ENCODE data around the gene SMARCC1.
"Not testable (repeated sequence)": the region's sequence is repeated elsewhere in the genome, so short reads cannot be mapped to it uniquely, and the experiment has no call there.

The SMARCC1 gene

DNA sequence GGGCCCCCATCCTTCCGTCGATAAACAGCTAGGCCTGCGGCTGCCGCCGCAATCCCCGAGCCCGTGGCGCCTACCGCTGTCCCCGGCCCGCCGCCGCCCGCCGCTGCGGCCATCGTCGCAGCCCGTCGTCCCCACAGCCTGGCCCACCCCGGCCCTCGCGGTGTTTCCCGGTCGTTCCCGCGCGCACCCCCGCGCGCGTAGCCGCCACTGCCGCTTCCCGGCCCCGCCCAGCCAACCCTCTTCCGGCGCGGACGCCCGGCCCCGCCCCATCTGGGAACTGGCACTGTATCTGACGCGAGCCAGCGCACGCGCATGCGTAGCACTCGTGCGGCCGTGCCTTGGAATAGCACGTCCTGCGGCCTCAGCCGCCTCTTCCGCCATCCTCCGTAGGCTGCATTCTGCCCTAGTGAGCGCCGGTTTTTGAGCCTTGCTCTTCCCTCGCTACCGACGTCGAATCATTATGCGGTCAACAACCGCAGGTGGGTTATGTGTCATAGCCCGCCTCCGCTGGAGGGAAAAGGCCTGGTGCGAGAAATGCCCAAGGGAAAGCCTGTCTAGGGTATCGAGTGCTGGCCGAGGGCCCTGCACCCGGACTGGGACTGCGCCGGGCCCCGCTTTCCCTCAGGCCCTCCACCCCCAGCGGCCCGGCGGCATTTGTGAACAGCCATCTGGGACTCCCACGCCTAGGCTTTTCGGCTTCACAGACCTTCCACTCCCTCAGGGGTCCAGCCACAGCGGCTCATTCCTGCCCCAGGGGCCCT lies at the start of gene SMARCC1:
Gene SMARCC1, minus strand, starts transcription at position 209 of the 761 bp plus-strand sequence. Its CDS starts 96 bp downstream, at position 113.
- peak; percentile 97 for DNase-seq

DNA sequence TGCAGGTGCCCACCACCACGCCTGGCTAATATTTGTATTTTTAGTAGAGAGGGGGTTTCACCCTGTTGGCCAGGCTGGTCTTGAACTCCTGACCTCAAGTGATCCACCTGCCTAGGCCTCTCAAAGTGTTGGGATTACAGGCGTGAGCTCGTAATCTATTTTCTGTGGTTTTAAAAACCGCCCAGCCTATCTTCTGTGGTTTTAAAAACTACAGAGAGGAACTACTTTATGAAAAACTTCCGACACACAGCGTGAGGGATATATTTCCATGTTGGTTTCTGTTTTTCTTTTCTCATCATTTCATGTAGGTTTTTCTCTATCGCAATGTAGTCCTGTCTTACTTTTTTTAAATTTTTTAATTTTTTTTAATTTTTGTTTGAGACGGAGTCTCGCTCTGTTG lies 47.8 kb upstream of the SMARCC1 start:
- DNase-seq = not testable (repeated sequence)

DNA sequence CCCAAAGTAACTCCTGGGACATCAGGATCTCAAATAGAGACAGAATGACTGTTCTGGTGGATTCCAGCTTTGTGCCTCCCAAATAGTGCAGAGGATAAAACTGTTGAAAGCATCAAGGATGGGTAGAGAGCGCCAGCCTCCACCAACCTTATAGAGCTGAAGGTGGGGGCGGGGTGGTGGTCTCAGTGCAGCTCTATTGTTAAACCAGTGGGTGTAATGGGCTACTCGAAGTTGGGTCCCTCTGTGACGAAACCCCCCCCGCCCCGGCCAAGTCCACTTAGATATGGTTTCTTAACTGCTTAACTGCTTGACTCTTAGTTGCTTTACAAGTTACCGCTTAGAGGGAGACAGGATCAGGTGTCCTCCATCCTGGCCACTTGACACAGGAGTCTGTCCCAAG lies 43.9 kb upstream of the SMARCC1 start:
- DNase-seq = no peak

DNA sequence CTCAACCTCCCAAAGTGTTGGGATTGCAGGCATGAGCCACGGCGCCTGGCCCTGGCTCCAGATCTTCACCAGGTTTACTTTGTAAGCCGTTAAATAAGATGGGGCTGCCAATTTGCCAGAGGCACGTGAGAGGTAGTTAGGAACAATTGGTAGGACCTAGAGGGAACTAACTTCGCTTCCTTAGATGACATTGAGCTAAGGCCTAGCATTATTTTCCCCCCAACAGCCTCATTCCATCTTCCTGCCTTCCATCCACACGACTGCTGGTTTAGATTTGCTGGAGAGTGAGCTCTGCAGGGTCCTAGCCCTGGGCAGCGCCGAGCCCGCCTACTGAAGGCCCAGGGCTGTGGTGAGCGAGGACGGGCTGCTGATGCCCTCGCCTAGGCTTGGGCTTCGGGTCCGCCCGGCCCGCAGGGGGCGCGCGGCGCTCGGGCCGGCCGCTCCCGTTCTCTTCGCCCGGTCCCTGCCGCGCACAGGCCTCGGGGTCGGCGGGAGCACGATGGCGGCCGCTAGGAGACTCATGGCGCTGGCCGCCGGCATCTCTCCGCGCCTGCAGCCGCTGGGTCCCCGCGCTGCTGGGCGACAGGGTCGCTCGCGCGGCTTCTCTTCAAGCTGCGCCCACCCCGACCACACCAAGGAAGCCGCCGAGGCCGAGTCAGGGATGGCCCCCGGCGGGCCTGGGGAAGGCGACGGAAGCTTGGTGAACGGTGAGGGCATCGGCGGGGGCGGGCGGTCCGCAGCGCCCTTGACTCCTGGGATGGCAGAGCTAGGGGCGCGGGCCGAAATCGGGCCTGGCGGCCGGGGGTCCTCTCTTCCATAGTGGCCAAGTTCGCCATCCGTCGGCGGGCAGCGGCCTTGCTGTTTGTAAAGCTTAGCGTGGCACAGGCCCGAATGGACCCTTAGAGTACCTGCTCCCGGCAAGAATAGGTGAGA lies 43.1 kb upstream of the SMARCC1 start:
- peak; percentile 85 for DNase-seq

DNA sequence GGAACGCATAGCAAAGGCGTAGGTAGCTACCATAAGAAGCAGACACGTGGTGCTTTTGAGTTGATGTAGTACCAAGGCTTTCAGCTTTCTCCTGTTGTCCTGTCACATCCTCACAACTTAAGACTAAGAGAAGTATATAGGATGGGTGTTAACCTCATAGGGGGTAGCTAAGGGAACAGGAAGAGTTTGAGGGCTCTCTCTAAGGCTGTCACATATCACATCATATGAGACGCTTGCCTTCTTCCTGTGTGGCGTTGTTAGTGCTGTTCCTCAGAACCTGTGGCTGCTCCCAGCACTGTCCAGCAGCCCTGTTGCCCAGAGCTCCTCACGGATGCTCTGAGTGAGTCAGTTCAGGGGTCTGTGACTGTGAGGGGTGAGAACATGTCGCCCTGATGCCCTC lies 35.9 kb upstream of the SMARCC1 start:
- DNase-seq = no peak

DNA sequence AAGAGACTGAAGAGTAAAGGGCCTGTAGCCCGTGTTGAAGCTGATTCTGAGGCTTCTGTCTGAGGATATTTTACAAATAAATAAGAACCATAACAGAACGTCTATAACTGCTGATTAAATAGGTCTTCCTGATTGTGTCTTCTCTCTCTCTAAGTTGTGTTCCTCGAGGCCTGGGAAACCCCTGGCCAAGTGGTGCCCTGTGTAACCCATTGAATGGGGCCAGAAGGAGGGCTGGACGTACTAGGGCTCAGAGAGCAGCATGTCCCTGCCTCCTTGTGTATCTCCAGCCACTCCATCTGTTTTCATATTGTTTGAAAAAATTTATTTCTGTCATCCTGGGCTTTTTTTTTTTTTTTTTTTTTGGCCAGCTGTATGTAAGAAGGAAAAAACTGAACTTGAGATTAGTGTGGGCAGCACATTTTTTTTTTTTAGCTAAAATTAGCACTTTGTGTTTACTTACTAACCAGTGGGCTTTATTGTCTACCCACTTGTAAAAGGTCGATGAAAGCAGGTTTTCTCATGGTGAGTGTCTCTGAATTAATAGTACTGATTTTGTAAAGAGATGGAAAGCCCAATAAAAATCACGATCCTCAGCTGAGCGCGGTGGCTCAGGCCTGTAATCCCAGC lies 32.0 kb upstream of the SMARCC1 start:
- no peak for DNase-seq

DNA sequence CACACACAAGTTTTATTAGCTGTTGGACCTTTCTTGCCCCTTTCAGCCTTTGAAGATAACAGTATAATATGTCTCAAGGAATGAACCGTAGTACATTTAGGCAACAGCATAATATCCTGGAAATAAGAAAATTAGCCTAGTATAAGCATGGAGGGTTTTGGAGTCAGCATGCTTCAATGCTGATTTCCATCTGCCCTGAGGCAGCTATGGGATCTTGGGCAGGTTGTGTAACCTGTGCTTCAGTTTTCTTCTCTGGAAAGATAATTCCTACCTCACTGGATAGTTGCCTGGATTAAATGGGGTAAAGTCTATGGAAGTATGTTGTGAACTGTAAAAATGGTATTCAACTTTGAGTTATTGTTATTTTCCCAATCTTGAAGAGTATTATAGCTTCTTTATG lies 22.9 kb upstream of the SMARCC1 start:
- DNase-seq = no peak

DNA sequence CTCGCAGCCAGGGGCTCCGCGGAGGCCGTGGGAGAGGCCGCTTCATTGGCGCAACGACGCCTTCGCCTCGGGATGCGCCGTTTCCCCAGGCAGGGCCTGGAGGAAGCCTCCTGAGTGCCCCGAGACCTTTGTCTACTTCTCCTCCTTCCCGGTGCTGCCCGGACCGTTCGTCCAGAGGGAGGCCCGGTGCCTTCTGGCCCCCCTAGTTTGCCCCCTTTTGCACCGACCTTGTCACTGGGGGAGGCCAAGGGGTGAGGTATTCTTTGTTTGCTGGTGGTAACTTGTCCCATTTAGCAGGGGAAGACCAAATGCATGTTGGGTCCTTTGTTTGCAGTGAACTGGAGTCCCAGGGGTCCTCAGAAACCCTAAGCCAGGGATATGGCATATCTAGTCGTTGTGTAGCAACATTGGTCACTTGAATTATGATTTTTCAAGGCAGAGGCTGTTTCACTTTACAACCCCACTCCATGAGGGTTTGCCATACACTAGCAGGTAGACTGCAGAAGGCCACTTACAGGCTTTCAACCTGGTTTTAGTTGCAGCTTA lies 21.9 kb upstream of the SMARCC1 start:
- no peak for DNase-seq

DNA sequence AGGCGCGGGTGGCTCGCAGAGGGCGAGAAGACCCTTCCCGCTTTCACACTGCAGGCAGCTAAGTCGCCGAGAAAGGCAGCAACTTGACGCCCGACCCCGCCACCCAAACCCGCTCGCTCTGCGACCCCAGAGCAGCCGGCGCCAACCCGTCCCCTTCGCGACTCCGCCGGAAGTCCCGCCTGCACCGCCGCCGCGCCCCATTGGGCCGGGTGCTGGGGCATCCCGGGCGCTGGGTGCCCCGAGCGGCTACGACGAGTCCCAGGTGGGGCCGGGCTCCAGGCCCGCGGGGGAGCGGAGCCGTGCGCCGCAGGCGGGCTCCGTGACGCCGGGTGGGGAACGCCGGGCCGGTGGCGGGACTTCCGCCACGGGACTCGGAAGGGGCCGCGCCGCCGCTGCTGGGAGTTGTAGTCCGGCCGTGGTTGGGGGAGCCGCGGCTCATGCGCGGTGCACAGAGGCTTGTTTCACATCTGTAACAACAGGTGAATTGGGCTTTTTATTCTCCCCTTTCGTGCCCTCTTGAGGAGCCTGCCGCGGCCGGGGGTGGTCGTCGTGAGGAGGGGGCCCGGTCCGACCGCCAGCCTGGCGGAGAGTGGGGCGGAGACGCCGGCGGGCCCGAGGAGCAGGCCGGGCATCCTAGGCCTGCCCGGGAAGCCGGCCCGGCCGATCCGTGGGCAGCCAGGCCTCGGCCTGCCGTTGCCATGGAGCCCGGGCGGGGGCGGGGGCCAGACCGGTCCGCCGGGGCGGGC lies 21.2 kb upstream of the SMARCC1 start, which contains the start of gene DHX30:
Gene DHX30, plus strand, starts transcription at position 405 of the 746 bp plus-strand sequence. CDS start 7,546 bp downstream, outside the sequence.
- peak; percentile 80 for DNase-seq

DNA sequence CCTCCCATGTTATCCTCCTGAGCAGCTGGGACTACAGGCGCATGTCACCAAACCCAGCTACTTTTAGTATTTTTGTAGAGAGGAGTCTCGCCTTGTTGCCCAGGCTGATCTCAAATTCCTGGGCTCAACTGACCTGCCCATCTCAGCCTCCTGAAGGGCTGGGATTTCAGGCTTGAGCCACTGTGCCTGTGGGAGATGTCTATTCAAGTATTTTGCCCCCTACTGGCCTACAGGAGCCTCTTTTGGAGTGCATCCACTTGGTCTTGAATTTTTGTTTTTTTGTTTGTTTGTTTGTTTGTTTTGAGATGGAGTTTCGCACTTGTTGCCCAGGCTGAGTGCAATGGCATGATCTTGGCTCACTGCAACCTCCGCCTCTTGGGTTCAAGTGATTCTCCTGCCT lies 18.0 kb upstream of the SMARCC1 start:
- no peak for DNase-seq

DNA sequence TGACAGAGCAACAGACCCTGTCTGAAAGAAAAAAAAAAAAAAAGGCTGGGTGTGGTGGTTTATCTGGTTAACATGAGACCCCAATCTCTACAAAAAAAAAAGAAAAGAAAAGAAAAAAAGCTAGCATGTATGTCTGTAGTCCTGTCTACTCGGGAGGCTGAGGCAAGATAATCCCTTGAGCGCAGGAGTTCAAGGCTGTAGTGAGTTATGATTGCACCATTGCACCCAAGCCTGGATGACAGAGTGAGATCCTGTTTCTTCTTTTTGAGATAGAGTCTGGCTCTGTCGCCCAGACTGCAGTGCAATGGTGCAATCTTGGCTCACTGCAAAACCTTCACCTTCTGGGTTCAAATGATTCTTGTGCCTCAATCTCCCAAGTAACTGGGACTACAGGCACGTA lies 12.9 kb upstream of the SMARCC1 start:
- no peak for DNase-seq

DNA sequence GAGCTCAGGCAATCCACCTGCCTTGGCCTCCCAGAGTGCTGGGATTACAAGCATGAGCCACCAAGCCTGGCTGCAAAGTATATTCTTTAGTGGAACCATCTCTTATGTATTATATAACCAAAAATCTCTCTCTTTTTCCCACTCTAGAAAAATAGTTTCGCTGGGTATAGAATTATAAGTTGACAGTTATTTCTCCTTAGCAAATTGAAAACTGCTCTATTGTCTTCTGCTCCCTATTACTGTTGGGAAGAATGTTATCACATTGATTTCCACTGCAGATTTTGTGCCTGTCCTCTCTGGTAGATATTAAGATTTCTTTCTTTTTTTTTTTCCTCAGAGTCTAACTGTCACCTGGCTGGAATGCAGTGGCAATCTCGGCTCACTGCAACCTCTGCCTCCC lies 11.0 kb upstream of the SMARCC1 start:
- DNase-seq = no peak

DNA sequence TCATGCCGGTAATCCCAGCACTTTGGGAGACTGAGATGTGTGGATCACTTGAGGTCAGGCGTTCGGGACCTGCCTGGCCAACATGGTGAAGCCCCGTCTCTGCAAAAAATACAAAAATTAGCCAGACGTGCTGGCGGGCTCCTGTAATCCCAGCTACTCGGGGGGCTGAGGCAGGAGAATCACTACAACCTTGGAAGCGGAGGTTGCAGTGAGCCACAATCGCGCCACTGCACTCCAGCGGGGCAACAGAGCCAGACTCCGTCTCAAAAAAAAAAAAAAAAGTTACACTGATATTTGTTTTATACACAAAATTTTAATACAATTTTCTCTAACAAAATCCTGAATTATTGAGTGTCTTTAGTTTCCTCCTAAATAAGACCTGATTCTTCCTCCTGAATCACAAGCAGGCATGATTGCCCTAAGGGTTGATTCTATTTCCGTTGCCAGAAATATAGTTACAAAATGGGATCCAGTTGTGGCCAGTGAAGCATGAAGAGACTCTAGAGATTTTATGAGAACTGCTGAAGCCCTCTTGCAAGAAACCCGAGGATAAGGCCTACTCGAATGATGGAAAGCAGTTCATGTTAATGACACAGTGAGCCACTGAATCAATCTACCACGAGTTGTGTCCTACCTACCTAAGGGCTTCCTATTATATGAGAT lies 9.6 kb upstream of the SMARCC1 start:
- DNase-seq = no peak

DNA sequence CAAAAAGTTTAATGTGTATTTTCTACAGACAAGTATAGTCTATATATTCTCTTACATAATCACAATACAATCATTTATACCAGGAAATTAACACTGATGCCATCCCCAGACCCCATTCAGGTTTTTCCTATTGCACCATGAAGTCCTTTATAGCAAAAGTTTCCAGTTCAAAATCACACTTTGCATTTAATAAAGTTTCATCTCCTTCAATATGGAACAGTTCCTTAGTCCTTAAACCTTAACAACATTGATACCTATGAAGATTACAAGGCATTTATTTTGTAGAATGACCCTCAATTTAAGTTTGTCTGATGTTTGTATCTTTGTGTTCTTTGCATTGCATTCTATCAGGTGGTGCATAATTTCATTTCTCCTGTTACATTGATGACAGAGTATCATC lies 2.0 kb upstream of the SMARCC1 start:
- DNase-seq = no peak

DNA sequence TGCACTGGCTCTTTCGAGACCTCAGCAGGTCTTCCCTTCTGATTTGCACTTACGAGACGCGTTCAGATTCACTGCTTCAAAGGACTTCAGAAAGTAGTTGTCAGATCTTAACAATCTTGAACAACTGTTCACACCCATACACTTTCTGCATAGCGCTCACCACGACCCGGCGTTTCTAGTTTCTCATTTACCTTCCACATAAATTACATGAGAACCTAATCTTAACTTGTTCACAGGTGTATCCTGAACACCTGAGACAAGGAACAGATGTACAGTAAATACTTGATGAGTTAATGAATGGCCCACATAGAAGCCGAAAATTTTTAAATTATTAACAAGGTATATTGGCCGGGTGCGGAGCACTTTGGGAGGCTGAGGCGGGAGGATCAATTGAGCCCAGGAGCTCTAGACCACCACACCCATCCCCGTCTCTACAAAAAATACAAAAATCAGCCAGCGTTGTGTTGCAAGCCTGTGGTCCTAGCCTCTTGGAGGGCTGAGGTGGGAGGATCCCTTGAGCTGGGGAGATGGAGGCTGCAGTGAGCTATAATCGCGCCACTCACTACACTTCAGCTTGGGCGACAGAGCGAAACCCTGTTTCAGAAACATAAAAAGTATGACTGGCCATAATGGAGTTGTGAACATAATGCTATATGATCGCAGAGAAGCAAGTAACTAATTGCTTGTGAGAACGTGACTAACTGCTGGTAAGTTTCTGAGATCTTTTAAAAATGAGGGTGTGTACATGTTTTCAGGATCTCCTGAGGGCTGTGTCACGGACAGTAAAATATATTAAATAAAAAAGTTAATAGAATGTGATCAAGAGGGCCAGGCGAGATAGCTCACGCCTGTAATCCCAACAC lies 984 bp upstream of the SMARCC1 start:
- no peak for DNase-seq

DNA sequence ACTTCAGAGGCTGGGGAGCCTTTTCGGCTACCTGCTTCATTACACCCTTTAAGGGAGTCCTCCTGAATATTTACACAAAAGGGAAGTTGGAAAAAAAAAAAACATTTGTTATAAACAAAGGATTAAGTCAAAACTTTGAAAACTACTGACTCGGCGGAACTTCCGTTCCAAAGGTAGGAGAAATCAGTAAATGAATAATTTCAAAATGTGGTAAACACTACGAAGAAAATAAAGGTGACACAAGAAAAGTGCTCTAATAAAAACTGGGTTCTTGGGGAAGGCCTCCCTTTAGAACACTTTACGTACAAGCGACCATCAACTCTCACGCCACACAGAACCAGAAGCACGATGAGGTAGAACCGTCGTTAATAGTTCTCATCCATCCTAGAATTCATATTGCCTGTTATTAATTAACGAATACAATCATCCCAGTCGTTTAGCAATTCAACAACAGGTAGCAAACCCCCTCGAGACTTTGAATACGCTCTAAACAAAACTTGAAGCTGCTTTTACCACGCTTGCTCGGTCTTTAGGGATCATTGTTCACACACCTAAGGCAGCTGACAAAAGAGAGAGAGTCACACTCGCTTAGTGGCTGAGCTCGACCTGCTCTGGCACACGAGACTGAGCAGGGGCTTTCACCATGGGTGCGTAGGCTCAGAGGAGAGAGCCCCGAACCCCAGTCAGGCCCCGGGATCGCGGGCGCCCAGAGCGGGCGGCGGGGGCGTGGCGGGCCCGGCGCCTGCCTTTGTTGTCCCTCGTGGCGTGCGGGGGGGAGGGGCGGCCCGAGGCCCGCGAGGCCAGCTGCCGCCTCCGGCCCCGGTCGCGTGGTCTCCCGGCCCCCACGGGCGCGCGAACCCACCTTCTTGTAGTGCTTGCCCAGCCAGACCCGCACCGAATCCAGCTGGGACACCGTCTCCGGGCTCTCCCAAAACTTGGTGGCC lies 680 bp downstream of the SMARCC1 start:
- peak; percentile 43 for DNase-seq

DNA sequence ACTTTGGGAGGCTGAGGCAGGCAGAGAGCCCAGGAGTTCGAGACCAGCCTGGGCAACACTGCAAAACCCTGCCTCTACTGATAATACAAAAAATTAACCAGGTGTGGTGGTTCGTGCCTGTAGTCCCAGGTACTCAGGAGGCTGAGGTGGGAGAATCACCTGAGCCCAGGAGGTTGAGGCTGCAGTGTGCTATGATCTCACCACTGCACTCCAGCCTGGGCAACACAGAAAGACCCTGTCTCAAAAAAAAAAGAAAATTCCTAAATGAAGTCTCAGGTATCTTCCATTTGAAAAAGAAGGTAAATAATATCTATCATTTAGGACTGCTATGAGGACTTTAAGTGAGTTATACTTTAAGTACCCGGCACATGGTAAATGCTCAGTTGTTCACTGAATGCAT lies 2.9 kb downstream of the SMARCC1 start:
- DNase-seq = no peak

DNA sequence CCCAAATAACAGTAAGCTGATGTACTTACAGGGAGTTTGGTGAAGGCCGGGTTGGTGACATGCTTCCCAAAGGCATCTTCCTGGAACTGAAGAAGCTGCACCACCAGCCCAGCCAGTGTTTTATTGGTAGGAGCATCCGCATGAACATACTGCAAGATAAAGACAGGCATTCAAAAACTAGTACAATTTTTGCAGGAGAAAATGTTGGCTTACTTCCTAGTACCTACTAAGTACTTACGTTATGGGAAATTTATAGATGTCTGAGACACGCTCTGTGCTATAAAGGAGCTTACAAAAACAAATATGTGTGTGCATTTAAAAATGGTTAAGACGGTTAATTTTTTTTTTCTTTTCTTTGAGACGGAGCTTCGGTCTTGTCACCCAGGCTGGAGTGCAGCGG lies 8.9 kb downstream of the SMARCC1 start:
- no peak for DNase-seq

DNA sequence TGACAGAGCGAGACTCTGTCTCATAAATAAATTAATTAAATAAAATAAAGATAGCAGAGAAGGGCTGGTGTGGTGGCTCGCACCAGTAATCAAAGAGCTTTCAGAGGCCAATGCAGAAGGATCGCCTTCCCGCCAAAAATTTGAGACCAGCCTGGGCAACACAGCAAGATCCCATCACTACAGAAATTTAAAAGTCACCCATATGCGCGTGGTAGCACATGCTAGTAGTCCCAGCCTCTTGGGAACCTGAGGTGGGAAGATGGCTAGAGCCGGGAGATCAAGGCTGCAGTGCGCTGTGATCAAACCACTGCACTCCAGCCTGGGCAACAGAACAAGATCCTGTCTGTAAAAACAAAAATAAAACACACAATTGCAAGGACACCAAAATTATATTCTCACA lies 9.6 kb downstream of the SMARCC1 start:
- DNase-seq = no peak

DNA sequence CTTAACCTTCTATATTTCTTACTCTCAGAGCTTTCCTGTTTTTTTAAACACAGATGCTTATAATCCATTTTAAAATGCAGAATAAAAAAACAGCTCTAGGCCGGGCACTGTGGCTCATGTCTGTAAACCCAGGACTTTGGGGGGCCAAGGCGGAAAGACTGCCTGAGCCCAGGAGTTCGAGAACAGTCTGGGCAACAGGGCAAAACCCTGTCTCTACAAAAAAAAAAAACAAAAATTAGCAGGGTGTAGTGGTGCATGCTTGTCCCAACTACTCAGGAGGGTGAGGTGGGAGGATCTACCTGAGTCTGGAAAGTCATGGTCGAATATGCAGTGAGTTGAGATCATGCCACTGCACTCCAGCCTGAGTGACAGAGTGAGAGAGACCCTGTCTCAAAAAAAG lies 15.5 kb downstream of the SMARCC1 start:
- DNase-seq = no peak

Data from T1000 (cell line).